Fibroblast of the aortic adventitia (primary cell): ENCODE data around the gene DNAH8. TPM values are rescaled to one million over a fixed set of nuclear protein-coding genes. Genes with fewer than 3 reads are reported as not detected.

Experiments
- DNase-seq: peaks from one replicate; pipeline ENCODE4 v3.0.0-alpha.2; 2010; ENCODE audit warnings: low read depth
- H3K4me3 ChIP-seq: 2 replicates; pipeline ENCODE4 v1.5.1; 2011; ENCODE audit warnings: low read depth, mild to moderate bottlenecking, control low read depth, low read length, moderate library complexity
- total RNA-seq: library from RNA; depleted of rRNA; stranded (reverse); fragments of >200 nt; gene quantifications from 2 replicates; pipeline ENCODE4 v1.2.3, GENCODE V29; 2012; ENCODE audit warnings: low replicate concordance
- TF ChIP-seq, protein P1 (sequence below): IDR thresholded peaks from 2 replicates; pipeline ENCODE4 v1.5.1; 2011; ENCODE audit warnings: mild to moderate bottlenecking, low read length, control low read depth, inconsistent platforms; ENCODE audit not compliant: insufficient read depth

Gene DNAH8
- total RNA-seq, 1 donor = not detected

DNA sequence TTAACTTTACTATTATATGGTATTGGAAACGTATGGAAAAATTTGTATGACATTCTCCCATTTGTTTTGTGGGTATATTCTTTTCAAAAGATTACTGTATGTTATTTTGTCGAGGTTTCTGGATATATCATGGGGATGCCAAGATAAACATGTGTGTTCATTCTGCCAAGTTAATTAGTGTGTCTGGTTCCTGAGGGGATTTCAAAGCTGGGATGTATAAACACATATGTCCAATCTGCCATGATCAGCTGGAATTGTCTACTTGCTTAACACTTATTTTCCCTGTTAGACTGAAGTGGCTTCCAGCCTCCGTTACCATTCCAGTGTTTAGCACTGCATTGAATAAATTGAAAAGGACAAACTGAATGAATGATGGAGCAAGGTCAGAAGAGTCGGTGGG is 86.2 kb downstream of the DNAH8 start:
- DNase-seq = no peak
- no peak overlapping the region for H3K4me3 ChIP-seq
- TF ChIP-seq, protein P1, sequence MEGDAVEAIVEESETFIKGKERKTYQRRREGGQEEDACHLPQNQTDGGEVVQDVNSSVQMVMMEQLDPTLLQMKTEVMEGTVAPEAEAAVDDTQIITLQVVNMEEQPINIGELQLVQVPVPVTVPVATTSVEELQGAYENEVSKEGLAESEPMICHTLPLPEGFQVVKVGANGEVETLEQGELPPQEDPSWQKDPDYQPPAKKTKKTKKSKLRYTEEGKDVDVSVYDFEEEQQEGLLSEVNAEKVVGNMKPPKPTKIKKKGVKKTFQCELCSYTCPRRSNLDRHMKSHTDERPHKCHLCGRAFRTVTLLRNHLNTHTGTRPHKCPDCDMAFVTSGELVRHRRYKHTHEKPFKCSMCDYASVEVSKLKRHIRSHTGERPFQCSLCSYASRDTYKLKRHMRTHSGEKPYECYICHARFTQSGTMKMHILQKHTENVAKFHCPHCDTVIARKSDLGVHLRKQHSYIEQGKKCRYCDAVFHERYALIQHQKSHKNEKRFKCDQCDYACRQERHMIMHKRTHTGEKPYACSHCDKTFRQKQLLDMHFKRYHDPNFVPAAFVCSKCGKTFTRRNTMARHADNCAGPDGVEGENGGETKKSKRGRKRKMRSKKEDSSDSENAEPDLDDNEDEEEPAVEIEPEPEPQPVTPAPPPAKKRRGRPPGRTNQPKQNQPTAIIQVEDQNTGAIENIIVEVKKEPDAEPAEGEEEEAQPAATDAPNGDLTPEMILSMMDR = no peak

DNA sequence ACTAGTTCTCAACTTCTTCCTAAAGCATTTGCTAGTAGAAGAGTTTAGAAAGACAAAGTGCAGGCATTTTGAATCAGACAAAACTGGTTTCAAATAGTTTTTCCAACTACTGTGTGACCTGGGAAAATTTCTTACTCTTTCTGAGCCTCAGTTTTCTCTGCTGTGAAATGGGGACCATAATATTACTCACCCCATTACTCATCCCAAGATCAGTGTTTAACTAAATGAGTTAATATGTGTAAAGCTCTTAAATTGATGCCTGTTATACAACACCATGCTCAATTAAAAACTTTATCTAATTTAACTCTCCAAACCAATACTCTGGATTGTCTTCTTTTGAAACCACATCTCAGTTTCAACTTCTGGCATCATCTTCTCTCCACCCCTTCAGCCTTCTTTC is 87.4 kb downstream of the DNAH8 start:
- no peak for DNase-seq
- no peak overlapping the region for H3K4me3 ChIP-seq
- TF ChIP-seq, protein P1 = no peak

- TF ChIP-seq, protein P1 = no peak
- DNase-seq = no peak
These were observed 88.0 kb downstream of the DNAH8 start for GRCh38 chr6:38803129-38803528.

GRCh38 chr6:38804358-38804757 is 89.2 kb downstream of the DNAH8 start:
- DNase-seq = no peak
- no peak overlapping the region for H3K4me3 ChIP-seq
- TF ChIP-seq, protein P1 = no peak

More at GRCh38 chr6:38803129-38803528, 88.0 kb downstream of the DNAH8 start:
- no peak overlapping the region for H3K4me3 ChIP-seq

GRCh38 chr6:38805127-38805655 is 90.1 kb downstream of the DNAH8 start:
- TF ChIP-seq, protein P1 = no peak
- H3K4me3 ChIP-seq = no peak overlapping the region
- no peak for DNase-seq

GRCh38 chr6:38805692-38806091 is 90.6 kb downstream of the DNAH8 start:
- H3K4me3 ChIP-seq = no peak overlapping the region
- TF ChIP-seq, protein P1 = no peak
- no peak for DNase-seq

- TF ChIP-seq, protein P1 = no peak
- DNase-seq = no peak
- no peak overlapping the region for H3K4me3 ChIP-seq
These were observed 91.2 kb downstream of the DNAH8 start for GRCh38 chr6:38806271-38806670.
